GM21619 (cell line): ENCODE measurements around the gene BYSL.

Experiments
- ATAC-seq: cut with Tn5 transposase; IDR thresholded peaks from one replicate; pipeline ENCODE4 v1.9.1; 2021; ENCODE audit not compliant: unreplicated experiment

Gene BYSL

GRCh38 chr6:41974281-41974825 is 53.1 kb downstream of the BYSL start:
- no peak for ATAC-seq

- ATAC-seq = no peak
Observed at GRCh38 chr6:41975276-41975675, 54.0 kb downstream of the BYSL start.

- no peak for ATAC-seq
Observed at GRCh38 chr6:41976794-41977484, 55.6 kb downstream of the BYSL start.
